Hematopoietic multipotent progenitor cell (in vitro differentiated cells): ENCODE measurements around the gene NPHS2. TPM values are rescaled to one million over a fixed set of nuclear protein-coding genes. Genes with fewer than 3 reads are reported as not detected.
"Not testable (repeated sequence)": the region's sequence is repeated elsewhere in the genome, so short reads cannot be mapped to it uniquely, and the experiment has no call there.

ENCODE experiments used
- DNase-seq, 3 donors: peaks; one replicate each; pipeline ENCODE4 v3.0.0-alpha.2; 2011 to 2015; ENCODE audit warnings: low read depth in 2 of 3, low spot score in 2 of 3
- small RNA-seq: library from RNA; depleted of rRNA; stranded (forward); fragments of <200 nt; gene quantifications from one replicate; pipeline ENCODE3, GENCODE V24; 2012
- total RNA-seq: library from RNA; depleted of rRNA; stranded (reverse); fragments of >200 nt; gene quantifications from one replicate; pipeline ENCODE4 v1.2.3, GENCODE V29; 2012

The NPHS2 gene
- total RNA-seq, 1 donor = not detected

DNA sequence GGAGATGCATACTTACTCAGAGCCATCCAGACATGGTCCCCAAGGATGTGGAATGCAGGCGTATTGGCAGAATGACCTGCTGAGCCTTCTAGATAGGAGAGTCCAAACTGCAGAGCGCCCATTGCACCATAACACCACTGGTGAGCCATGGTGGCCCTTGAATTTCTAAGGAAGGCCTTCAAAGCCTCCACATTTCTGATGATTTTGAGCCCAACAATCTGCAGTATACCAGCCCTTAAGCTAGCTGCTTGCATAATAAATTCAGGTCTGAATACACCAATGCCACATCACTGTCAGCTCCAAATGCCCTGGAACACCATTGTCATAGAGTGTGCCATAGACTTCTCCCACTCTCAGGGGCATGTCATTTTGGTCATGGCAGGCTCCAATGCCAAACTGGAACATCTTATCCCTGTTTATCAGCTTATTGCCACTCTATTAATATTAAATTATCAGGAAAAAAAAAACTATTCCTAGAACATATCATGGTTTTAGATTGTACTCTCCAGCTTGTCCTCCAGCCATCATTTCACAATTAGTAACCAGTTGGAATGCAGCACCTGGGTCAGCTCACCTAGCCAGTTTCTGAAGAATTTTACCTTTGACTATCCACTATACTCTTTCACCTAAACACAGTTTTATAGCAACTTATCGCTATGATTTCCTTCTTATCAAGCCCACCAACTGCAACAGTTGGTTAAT, 26.9 kb downstream of the NPHS2 start:
- DNase-seq = no peak

GRCh38 chr1:179547021-179547535, 28.7 kb downstream of the NPHS2 start:
- DNase-seq = no peak

GRCh38 chr1:179545321-179545720, 30.4 kb downstream of the NPHS2 start:
- no peak for DNase-seq

GRCh38 chr1:179541774-179542173, 34.0 kb downstream of the NPHS2 start:
- no peak for DNase-seq

DNA sequence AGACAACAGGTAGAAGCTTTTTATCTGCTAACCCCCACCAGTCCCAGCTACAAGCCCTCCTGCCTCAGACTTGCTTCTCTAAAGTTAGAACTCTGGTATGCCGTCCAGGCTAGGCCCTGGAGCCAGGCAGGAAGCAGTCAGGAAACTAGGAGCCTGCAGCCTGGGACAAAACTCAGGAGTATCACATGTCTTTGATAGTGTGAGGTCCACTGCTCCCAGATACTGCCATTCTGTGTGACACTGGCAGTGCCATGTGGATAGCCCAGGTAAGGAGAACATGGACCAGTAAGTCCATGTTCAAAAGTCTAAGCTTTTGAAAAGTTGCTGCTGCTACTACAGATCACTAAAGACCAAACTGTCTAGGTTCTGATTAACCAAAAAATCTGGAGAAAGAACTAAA, 45.4 kb downstream of the NPHS2 start:
- DNase-seq = no peak

GRCh38 chr1:179529482-179530195, 46.1 kb downstream of the NPHS2 start:
- no peak for DNase-seq

DNA sequence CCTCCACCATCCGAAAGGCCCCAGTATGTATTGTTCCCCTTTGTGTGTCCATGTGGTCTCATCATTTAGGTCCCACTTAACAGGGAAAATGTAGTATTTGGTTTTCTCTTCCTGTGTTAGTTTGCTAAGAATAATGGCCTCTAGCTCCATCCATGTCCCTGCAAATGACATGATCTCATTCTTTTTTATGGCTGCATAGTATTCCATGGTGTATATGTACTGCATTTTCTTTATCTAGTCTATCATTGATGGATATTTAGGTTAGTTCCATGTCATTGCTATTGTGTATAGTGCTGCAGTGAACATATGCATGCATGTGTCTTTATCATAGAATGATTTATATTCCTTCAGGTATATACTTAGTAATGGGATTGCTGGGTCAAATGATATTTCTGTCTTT, 57.2 kb downstream of the NPHS2 start:
- not testable (repeated sequence) for DNase-seq

GRCh38 chr1:179516976-179517705, 58.6 kb downstream of the NPHS2 start:
- DNase-seq = no peak

GRCh38 chr1:179510038-179510437, 65.7 kb downstream of the NPHS2 start:
- DNase-seq = no peak

DNA sequence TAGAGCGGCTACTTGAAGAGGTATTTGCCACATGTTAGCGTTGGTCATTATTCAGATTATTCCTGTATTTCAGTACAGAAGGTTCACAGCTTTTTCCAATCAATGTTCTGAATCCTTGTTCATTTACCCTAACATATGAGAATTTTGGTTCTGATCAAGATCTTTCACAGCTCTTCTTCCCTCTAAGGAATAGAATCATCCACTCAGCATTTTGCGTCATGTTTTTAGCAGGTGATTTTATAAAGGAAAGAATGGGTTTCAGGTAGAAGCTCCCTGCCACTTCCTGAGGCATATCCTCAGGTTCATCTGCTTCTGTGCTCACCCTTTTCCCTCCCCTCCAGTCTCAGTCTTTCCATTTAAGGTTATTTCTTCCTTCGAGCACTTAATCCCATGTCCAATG, 66.4 kb downstream of the NPHS2 start:
- no peak for DNase-seq

GRCh38 chr1:179506199-179506598, 69.5 kb downstream of the NPHS2 start:
- no peak for DNase-seq

Small RNA genes lying within 50 kb of the gene (small RNA-seq; reads per million reads assigned to genes)
- gene RNU5F-2P = not detected

Other genes starting within 250 kb of the NPHS2 start
- 0.27 TPM for gene AXDND1, start 210.0 kb downstream of the NPHS2 start, total RNA-seq
- gene TDRD5, start 15.9 kb upstream of the NPHS2 start, total RNA-seq = under 0.01 TPM
- under 0.01 TPM for gene FAM163A, start 167.3 kb upstream of the NPHS2 start, total RNA-seq